Gastroesophageal sphincter (tissue), 4 donors: ENCODE measurements around the gene CDX2. TPM values are rescaled to one million over a fixed set of nuclear protein-coding genes. Genes with fewer than 3 reads are reported as not detected.

ENCODE experiments used
- ATAC-seq: fragments of 150-250 bp; one replicate; pipeline ENCODE4 v1.9.1; 2016; ENCODE audit warnings: mild to moderate bottlenecking, moderate library complexity
- H3K27ac ChIP-seq, 4 donors: fragments of 200-600 bp; sonication (generic) in 3 of 4; 1 replicate in 3 of 4; 2 replicates in 1 of 4; pipeline ENCODE4 v1.5.1; 2016 to 2019
- H3K27me3 ChIP-seq: fragments of 200-600 bp; sonication (generic); one replicate; pipeline ENCODE4 v1.5.1; 2019
- H3K36me3 ChIP-seq, 2 donors: fragments of 200-600 bp; sonication (generic); one replicate each; pipeline ENCODE4 v1.5.1; 2019; ENCODE audit warnings: control low read depth in 1 of 2
- H3K4me1 ChIP-seq, 3 donors: fragments of 200-600 bp; sonication (generic); 1 replicate in 2 of 3; 2 replicates in 1 of 3; pipeline ENCODE4 v1.5.1; 2016 to 2019; ENCODE audit warnings: control low read depth in 2 of 3
- H3K4me3 ChIP-seq, 2 donors: fragments of 200-600 bp; sonication (generic); one replicate each; pipeline ENCODE4 v1.5.1; 2019; ENCODE audit warnings: mild to moderate bottlenecking in 1 of 2, moderate library complexity in 1 of 2
- H3K9me3 ChIP-seq, 3 donors: fragments of 200-600 bp; sonication (generic); one replicate each; pipeline ENCODE4 v1.5.1; 2017 to 2019; ENCODE audit warnings: control low read depth in 2 of 3
- CTCF ChIP-seq, 4 experiments: fragments of 200-600 bp in 2 of 4; fragments of 450-650 bp in 2 of 4; sonication (generic) in 1 of 4; IDR thresholded peaks; one replicate each; pipeline ENCODE4 v1.5.1; 2017 to 2019; ENCODE audit warnings: antibody characterized with exemption in 4 of 4, mild to moderate bottlenecking in 2 of 4, moderate library complexity in 2 of 4
- EP300 ChIP-seq: sonication (generic); formaldehyde crosslinking; IDR thresholded peaks from one replicate; pipeline ENCODE4 v1.6.1; 2017; ENCODE audit warnings: antibody characterized with exemption, mild to moderate bottlenecking
- POLR2A ChIP-seq, 2 donors: fragments of 450-650 bp; IDR thresholded peaks; one replicate each; pipeline ENCODE4 v1.6.1; 2017; ENCODE audit warnings: antibody characterized with exemption in 2 of 2, mild to moderate bottlenecking in 2 of 2, moderate library complexity in 1 of 2
- POLR2AphosphoS5 ChIP-seq: sonication (generic); formaldehyde crosslinking; IDR thresholded peaks from one replicate; pipeline ENCODE4 v1.6.1; 2017; ENCODE audit warnings: antibody characterized with exemption
- WGBS, 2 donors: methylation state at CpG; one replicate each; pipeline ENCODE4 v1.1.5; 2018; ENCODE audit warnings: low coverage in 1 of 2; 5-methylcytosine and 5-hydroxymethylcytosine counted together
- total RNA-seq, 4 donors: library from RNA; depleted of rRNA; stranded (reverse); fragments of >200 nt; gene quantifications; one replicate each; pipeline ENCODE4 v1.1.0, GENCODE V29; 2016

Gene CDX2
- total RNA-seq, 4 donors from 2014 or later, result not detected

- peak overlapping the region in 1 of 2 donors; percentile 41 for H3K4me3 ChIP-seq
- H3K27ac ChIP-seq, result no peak overlapping the region
- H3K27me3 ChIP-seq, result peaks cover 100% of the 10 kb centered on the region
- H3K36me3 ChIP-seq, result no peaks in the 10 kb centered on the region
- no peaks in the 10 kb centered on the region for H3K9me3 ChIP-seq
- TF ChIP-seq POLR2A (IDR thresholded peaks at IDR 0.05), result no peak
- no peak for TF ChIP-seq POLR2AphosphoS5
- no peak for TF ChIP-seq EP300
- no peak for TF ChIP-seq CTCF (IDR thresholded peaks at IDR 0.05)
- WGBS, 2 donors, result 7 to 12% methylated on average over 5 to 6 of the region's 11 CpGs
- peaks cover 0 to 68% (median 26%) of the 10 kb centered on the region in 3 donors for H3K4me1 ChIP-seq
- ATAC-seq, result no peak
Observed at GRCh38 chr13:27919659-27919933, 49.5 kb downstream of the CDX2 start.

GRCh38 chr13:27918918-27919658 is 50.0 kb downstream of the CDX2 start:
- H3K27me3 ChIP-seq, result peaks cover 100% of the 10 kb centered on the region
- H3K27ac ChIP-seq, result no peak overlapping the region
- peaks cover 0 to 63% (median 26%) of the 10 kb centered on the region in 3 donors for H3K4me1 ChIP-seq
- H3K36me3 ChIP-seq, result no peaks in the 10 kb centered on the region
- no peak for TF ChIP-seq EP300
- no peak for TF ChIP-seq POLR2AphosphoS5
- no peak for TF ChIP-seq POLR2A (IDR thresholded peaks at IDR 0.05)
- no peak for TF ChIP-seq CTCF (IDR thresholded peaks at IDR 0.05)
- no peak for ATAC-seq
- no peak overlapping the region for H3K4me3 ChIP-seq
- WGBS, 2 donors, result 12% methylated on average over 8 to 19 of the region's 23 CpGs
- no peaks in the 10 kb centered on the region for H3K9me3 ChIP-seq

- TF ChIP-seq CTCF (IDR thresholded peaks at IDR 0.05) (no peak), POLR2AphosphoS5 (no peak), EP300 (no peak), POLR2A (IDR thresholded peaks at IDR 0.05) (no peak)
- H3K27me3 ChIP-seq, result peaks cover 100% of the 10 kb centered on the region
- H3K4me1 ChIP-seq, result peaks cover 0 to 60% (median 26%) of the 10 kb centered on the region in 3 donors
- no peaks in the 10 kb centered on the region for H3K9me3 ChIP-seq
- WGBS, 2 donors, result 9 to 15% methylated on average over 14 to 18 of the region's 46 CpGs
- no peak overlapping the region for H3K27ac ChIP-seq
- H3K36me3 ChIP-seq, result no peaks in the 10 kb centered on the region
- ATAC-seq, result no peak
- H3K4me3 ChIP-seq, result peak overlapping the region in 1 of 2 donors; percentile 16
Observed at GRCh38 chr13:27918041-27918917, 50.8 kb downstream of the CDX2 start.

GRCh38 chr13:27917121-27917947 is 51.8 kb downstream of the CDX2 start:
- Histone ChIP-seq H3K4me1 (peaks cover 0 to 55% (median 26%) of the 10 kb centered on the region in 3 donors), H3K27ac (no peak overlapping the region), H3K27me3 (peaks cover 100% of the 10 kb centered on the region), H3K36me3 (no peaks in the 10 kb centered on the region), H3K9me3 (no peaks in the 10 kb centered on the region), H3K4me3 (peak overlapping the region in 1 of 2 donors; percentile 16)
- 3 to 5% methylated on average over 16 to 42 of the region's 48 CpGs for WGBS, 2 donors
- ATAC-seq, result no peak
- no peak for TF ChIP-seq CTCF (IDR thresholded peaks at IDR 0.05)
- TF ChIP-seq EP300, result no peak
- no peak for TF ChIP-seq POLR2A (IDR thresholded peaks at IDR 0.05)
- TF ChIP-seq POLR2AphosphoS5, result no peak
